HepG2 (cell line): ENCODE measurements around the gene ASL. TPM values are rescaled to one million over a fixed set of nuclear protein-coding genes. Genes with fewer than 3 reads are reported as not detected.

Source experiments
- ATF7-NPFF ChIP-seq: sonication (generic); formaldehyde crosslinking; IDR thresholded peaks from 2 replicates; pipeline ENCODE4 v1.8.1; 2023; ENCODE audit warnings: mild to moderate bottlenecking, low read depth, missing genetic modification reagents, moderate library complexity
- BORCS8-MEF2B ChIP-seq: sonication (generic); formaldehyde crosslinking; IDR thresholded peaks from 2 replicates; pipeline ENCODE4 v1.8.0; 2022; ENCODE audit warnings: mild to moderate bottlenecking, missing genetic modification reagents
- CEBPB ChIP-seq: IDR thresholded peaks from 2 replicates; pipeline ENCODE4 v1.6.1; 2011; ENCODE audit warnings: low read depth, low read length, improper control_type of control experiment, borderline replicate concordance
- HHEX ChIP-seq: IDR thresholded peaks from 2 replicates; pipeline ENCODE4 v1.6.1; 2016; ENCODE audit warnings: control low read depth
- HNF4A ChIP-seq: sonication (generic); formaldehyde crosslinking; IDR thresholded peaks from 2 replicates; pipeline ENCODE4 v1.4.0; 2020; ENCODE audit warnings: missing genetic modification reagents
- IKZF4 ChIP-seq: sonication (generic); formaldehyde crosslinking; IDR thresholded peaks from 2 replicates; pipeline ENCODE4 v1.5.1; 2020; ENCODE audit warnings: borderline replicate concordance, mild to moderate bottlenecking, low read depth, missing genetic modification reagents; ENCODE audit errors: not compliant biosample characterization
- LCORL ChIP-seq, 2 experiments: fragments of 450-650 bp in 1 of 2; sonication (generic) in 1 of 2; formaldehyde crosslinking in 1 of 2; IDR thresholded peaks; 2 replicates each; pipeline versions ENCODE4 v1.5.0 to v1.6.1; 2017 to 2020; ENCODE audit warnings: antibody characterized with exemption in 1 of 2, missing genetic modification reagents in 1 of 2
- PHF21A ChIP-seq: sonication (generic); formaldehyde crosslinking; IDR thresholded peaks from 2 replicates; pipeline ENCODE4 v1.5.0; 2020; ENCODE audit warnings: mild to moderate bottlenecking, missing genetic modification reagents
- RARA ChIP-seq: IDR thresholded peaks from 2 replicates; pipeline ENCODE4 v1.6.1; 2016; ENCODE audit warnings: missing genetic modification reagents, missing compliant biosample characterization
- RFXANK ChIP-seq: IDR thresholded peaks from 2 replicates; pipeline ENCODE4 v1.6.1; 2016
- STAT5B ChIP-seq: sonication (generic); formaldehyde crosslinking; IDR thresholded peaks from 2 replicates; pipeline ENCODE4 v1.4.0; 2020; ENCODE audit warnings: missing genetic modification reagents
- TSC22D2 ChIP-seq: sonication (generic); formaldehyde crosslinking; IDR thresholded peaks from 2 replicates; pipeline ENCODE4 v1.5.1; 2020; ENCODE audit warnings: missing genetic modification reagents, mild to moderate bottlenecking, borderline replicate concordance
- ZNF121 ChIP-seq: sonication (generic); formaldehyde crosslinking; IDR thresholded peaks from 2 replicates; pipeline ENCODE4 v1.5.0; 2020; ENCODE audit warnings: mild to moderate bottlenecking, missing genetic modification reagents
- ZNF354B ChIP-seq: sonication (generic); formaldehyde crosslinking; IDR thresholded peaks from 2 replicates; pipeline ENCODE4 v1.8.0; 2022; ENCODE audit warnings: mild to moderate bottlenecking, missing genetic modification reagents
- ZNF562 ChIP-seq: sonication (generic); formaldehyde crosslinking; IDR thresholded peaks from 2 replicates; pipeline ENCODE4 v1.8.0; 2022; ENCODE audit warnings: missing genetic modification reagents, borderline replicate concordance
- ZNF614 ChIP-seq: IDR thresholded peaks from 2 replicates; pipeline ENCODE4 v1.6.1; 2018; ENCODE audit warnings: missing biosample characterization, missing genetic modification reagents, inconsistent platforms, borderline replicate concordance
- ZNF713 ChIP-seq: sonication (generic); formaldehyde crosslinking; IDR thresholded peaks from 2 replicates; pipeline ENCODE4 v1.4.0; 2020; ENCODE audit warnings: mild to moderate bottlenecking, missing genetic modification reagents
- polyA plus RNA-seq, 8 experiments: library from polyadenylated mRNA; depleted of rRNA in 3 of 8; stranded (reverse) in 7 of 8; unstranded in 1 of 8; fragments of >200 nt; fragmentation: Illumina TruSeq in 4 of 8; extraction: Trizol in 4 of 8; gene quantifications; 2 replicates each; pipeline versions ENCODE4 v1.2.1 to v1.2.3, GENCODE V29; 2011 to 2016; ENCODE audit warnings: low read depth in 4 of 8, missing spikeins in 1 of 8, mixed read lengths in 1 of 8; ENCODE audit not compliant: insufficient read depth in 1 of 8
- total RNA-seq, 5 experiments: library from RNA; depleted of rRNA; stranded (reverse); fragments of >200 nt; fragmentation: Illumina TruSeq; extraction: Trizol; gene quantifications; 2 replicates each; pipeline ENCODE4 v1.2.3, GENCODE V29; 2016; ENCODE audit warnings: low read depth in 1 of 5
- TF ChIP-seq, protein P1 (sequence below), 2 experiments: fragments of 450-650 bp in 1 of 2; sonication (generic) in 1 of 2; formaldehyde crosslinking in 1 of 2; IDR thresholded peaks; 2 replicates each; pipeline versions ENCODE4 v1.6.1 to v1.8.0; 2016 to 2022; ENCODE audit warnings: antibody characterized with exemption in 1 of 2, mild to moderate bottlenecking in 1 of 2, missing genetic modification reagents in 1 of 2
- TF ChIP-seq, protein P2 (sequence below): sonication (generic); formaldehyde crosslinking; IDR thresholded peaks from 2 replicates; pipeline ENCODE4 v1.5.0; 2020; ENCODE audit warnings: missing genetic modification reagents
- TF ChIP-seq, protein P3 (sequence below): sonication (generic); formaldehyde crosslinking; IDR thresholded peaks from 2 replicates; pipeline ENCODE4 v1.8.0; 2022; ENCODE audit warnings: mild to moderate bottlenecking, missing genetic modification reagents

Gene ASL
- total and polyA plus RNA-seq, 2 of the 13 experiments (the other 11 are each of a cell fraction or from before 2014, with no cell fraction given): 71.4 to 96.5 TPM

DNA sequence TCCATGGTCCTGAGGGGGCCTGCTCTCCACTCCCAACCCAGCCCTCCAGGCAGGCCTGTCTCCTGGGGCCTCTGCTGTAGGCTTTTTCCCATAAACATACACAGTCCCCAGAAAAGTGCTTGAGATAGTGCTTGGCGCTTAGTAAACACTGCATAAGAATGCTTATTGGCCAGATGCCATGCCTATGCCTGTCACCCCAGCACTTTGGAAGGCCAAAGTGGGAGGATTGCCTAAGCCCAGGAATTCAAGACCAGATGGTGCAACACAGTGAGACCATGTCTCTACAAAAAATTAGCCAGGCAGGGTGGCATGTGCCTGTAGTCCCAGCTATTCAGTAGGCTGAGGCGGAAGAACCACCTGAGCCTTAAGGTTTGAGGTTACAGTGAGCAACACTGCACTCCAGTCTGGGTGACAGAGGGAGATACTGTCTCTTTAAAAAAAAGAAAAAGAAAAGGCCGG, 24.6 kb upstream of the ASL start (continued):
- TF ChIP-seq, protein P1, sequence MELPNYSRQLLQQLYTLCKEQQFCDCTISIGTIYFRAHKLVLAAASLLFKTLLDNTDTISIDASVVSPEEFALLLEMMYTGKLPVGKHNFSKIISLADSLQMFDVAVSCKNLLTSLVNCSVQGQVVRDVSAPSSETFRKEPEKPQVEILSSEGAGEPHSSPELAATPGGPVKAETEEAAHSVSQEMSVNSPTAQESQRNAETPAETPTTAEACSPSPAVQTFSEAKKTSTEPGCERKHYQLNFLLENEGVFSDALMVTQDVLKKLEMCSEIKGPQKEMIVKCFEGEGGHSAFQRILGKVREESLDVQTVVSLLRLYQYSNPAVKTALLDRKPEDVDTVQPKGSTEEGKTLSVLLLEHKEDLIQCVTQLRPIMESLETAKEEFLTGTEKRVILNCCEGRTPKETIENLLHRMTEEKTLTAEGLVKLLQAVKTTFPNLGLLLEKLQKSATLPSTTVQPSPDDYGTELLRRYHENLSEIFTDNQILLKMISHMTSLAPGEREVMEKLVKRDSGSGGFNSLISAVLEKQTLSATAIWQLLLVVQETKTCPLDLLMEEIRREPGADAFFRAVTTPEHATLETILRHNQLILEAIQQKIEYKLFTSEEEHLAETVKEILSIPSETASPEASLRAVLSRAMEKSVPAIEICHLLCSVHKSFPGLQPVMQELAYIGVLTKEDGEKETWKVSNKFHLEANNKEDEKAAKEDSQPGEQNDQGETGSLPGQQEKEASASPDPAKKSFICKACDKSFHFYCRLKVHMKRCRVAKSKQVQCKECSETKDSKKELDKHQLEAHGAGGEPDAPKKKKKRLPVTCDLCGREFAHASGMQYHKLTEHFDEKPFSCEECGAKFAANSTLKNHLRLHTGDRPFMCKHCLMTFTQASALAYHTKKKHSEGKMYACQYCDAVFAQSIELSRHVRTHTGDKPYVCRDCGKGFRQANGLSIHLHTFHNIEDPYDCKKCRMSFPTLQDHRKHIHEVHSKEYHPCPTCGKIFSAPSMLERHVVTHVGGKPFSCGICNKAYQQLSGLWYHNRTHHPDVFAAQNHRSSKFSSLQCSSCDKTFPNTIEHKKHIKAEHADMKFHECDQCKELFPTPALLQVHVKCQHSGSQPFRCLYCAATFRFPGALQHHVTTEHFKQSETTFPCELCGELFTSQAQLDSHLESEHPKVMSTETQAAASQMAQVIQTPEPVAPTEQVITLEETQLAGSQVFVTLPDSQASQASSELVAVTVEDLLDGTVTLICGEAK (IDR thresholded peaks at IDR 0.05): no peak
- TF ChIP-seq, protein P1 (CRISPR knock-in tag; IDR thresholded peaks at IDR 0.05): no peak
- TF ChIP-seq ZNF121 (CRISPR knock-in tag) (peak; percentile 85), ZNF614 (CRISPR knock-in tag) (0 out of 2 replicates have a peak, but pooled peaks have one; percentile 36), ZNF354B (CRISPR knock-in tag) (no peak), HHEX (CRISPR knock-in tag) (no peak), IKZF4 (CRISPR knock-in tag) (no peak), ZNF713 (CRISPR knock-in tag) (no peak), TSC22D2 (CRISPR knock-in tag) (no peak), BORCS8-MEF2B (no peak), HNF4A (CRISPR knock-in tag) (peak; percentile 52), ATF7-NPFF (CRISPR knock-in tag) (no peak), STAT5B (CRISPR knock-in tag) (no peak), RFXANK (CRISPR knock-in tag) (no peak), LCORL (IDR thresholded peaks at IDR 0.05) (0 out of 2 replicates have a peak, but pooled peaks have one; percentile 35), LCORL (CRISPR knock-in tag; IDR thresholded peaks at IDR 0.05) (no peak), CEBPB (peak; percentile 89), ZNF562 (no peak), PHF21A (CRISPR knock-in tag) (peak; percentile 60; the same call in 1 of the 2 replicates), RARA (CRISPR knock-in tag) (no peak)
- TF ChIP-seq, protein P2, sequence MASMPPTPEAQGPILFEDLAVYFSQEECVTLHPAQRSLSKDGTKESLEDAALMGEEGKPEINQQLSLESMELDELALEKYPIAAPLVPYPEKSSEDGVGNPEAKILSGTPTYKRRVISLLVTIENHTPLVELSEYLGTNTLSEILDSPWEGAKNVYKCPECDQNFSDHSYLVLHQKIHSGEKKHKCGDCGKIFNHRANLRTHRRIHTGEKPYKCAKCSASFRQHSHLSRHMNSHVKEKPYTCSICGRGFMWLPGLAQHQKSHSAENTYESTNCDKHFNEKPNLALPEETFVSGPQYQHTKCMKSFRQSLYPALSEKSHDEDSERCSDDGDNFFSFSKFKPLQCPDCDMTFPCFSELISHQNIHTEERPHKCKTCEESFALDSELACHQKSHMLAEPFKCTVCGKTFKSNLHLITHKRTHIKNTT (CRISPR knock-in tag): no peak
- TF ChIP-seq, protein P3, sequence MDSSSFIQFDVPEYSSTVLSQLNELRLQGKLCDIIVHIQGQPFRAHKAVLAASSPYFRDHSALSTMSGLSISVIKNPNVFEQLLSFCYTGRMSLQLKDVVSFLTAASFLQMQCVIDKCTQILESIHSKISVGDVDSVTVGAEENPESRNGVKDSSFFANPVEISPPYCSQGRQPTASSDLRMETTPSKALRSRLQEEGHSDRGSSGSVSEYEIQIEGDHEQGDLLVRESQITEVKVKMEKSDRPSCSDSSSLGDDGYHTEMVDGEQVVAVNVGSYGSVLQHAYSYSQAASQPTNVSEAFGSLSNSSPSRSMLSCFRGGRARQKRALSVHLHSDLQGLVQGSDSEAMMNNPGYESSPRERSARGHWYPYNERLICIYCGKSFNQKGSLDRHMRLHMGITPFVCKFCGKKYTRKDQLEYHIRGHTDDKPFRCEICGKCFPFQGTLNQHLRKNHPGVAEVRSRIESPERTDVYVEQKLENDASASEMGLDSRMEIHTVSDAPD (CRISPR knock-in tag): peak; percentile 84
